OCI-LY1 (cell line): ENCODE measurements around the gene STEAP2.

ENCODE experiments used
- EZH2 ChIP-seq: fragments of 200-600 bp; sonication (generic), shearing (Covaris generic); IDR thresholded peaks from 2 replicates; pipeline ENCODE4 v1.8.0; 2017; ENCODE audit warnings: borderline replicate concordance, mixed run types, mild to moderate bottlenecking, antibody characterized with exemption, low read length, moderate library complexity, mixed read lengths
- TF ChIP-seq, protein P1 (sequence below): fragments of 200-600 bp; sonication (generic), shearing (Covaris generic); IDR thresholded peaks from 2 replicates; pipeline ENCODE4 v1.5.1; 2017; ENCODE audit warnings: mild to moderate bottlenecking, antibody characterized with exemption, low read length, moderate library complexity, mixed read lengths

DNA sequence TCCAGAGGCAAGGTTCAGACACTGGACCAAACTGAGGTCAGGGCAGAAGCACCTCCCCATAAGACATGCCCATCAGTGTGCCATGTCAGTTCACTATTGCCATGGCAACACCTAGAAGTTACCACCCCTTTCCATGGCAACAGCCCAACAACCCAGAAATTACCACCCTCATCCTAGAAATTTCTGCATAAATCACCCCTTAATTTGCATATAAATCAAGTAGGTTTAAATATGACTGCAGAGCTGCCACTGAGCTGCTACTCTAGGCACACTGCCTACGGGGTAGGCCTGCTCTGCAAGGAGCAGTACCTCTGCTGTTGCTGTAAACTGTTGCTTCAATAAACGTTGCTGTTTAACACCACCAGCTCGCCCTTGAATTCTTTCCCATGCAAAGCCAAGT lies 12.7 kb downstream of the STEAP2 start:
- TF ChIP-seq, protein P1, sequence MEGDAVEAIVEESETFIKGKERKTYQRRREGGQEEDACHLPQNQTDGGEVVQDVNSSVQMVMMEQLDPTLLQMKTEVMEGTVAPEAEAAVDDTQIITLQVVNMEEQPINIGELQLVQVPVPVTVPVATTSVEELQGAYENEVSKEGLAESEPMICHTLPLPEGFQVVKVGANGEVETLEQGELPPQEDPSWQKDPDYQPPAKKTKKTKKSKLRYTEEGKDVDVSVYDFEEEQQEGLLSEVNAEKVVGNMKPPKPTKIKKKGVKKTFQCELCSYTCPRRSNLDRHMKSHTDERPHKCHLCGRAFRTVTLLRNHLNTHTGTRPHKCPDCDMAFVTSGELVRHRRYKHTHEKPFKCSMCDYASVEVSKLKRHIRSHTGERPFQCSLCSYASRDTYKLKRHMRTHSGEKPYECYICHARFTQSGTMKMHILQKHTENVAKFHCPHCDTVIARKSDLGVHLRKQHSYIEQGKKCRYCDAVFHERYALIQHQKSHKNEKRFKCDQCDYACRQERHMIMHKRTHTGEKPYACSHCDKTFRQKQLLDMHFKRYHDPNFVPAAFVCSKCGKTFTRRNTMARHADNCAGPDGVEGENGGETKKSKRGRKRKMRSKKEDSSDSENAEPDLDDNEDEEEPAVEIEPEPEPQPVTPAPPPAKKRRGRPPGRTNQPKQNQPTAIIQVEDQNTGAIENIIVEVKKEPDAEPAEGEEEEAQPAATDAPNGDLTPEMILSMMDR = no peak
- TF ChIP-seq EZH2 = no peak
